Measurements from ENCODE around the gene SEPTIN10. TPM values are rescaled to one million over a fixed set of nuclear protein-coding genes. Genes with fewer than 3 reads are reported as not detected.

The SEPTIN10 gene
- total and polyA plus RNA-seq, 2 donors (not counting 1 experiment from before 2014, with no cell fraction given), result 0.28 TPM; not detected in 1

DNA sequence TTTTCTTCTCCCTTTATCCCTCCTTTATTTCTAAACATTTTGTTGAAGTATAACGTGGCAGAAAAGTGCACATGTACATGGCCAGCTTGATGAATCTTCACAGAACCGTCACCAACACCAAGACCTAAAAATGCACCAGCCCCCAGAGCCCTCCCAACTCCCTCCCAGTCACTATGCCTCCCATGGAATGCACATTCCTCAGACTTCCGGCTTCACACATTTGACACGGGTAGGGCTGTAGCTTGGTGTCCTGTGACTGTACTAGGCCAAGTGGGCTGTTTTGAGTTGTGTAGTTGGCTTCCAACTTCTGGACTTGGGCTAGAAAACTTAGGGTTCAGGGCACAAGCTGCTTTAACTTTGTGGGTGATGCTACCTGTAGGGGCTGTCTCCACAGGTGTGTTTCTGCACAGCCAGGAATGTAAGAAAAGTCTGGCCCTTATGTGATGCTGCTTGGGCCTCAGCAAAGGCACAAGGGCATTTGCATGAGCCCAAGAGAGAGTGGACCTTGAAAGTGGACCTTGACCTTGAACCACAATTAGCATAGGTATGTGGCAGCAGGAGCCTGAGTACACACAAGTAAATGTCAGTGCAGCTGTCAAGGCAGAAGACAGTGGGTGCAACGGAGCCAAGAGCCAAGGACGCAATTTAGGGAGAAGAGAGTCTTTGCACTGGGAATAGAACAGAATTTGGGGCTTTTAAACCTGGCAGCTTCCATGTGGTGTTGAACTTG lies 78.4 kb downstream of the SEPTIN10 start:
- ATAC-seq (ENCODE audit: low read depth) (no peak), DNase-seq (no peak)
- H3K4me3 ChIP-seq (ENCODE audit: control extremely low read depth in 1 of 5, extremely low read depth in 1 of 5, insufficient read depth in 1 of 5, low read depth in 2 of 5, low read length in 4 of 5), result no peak overlapping the region
- intact Hi-C loops (cut with micrococcal nuclease), result no loop called here
- peaks cover 31% of the 10 kb centered on the region for H3K27me3 Mint-ChIP-seq
- no peaks in the 10 kb centered on the region for H3K27me3 ChIP-seq (replicated peaks in 1 of 4; ENCODE audit: control extremely low read depth in 1 of 4, control insufficient read depth in 3 of 4, insufficient read depth in 4 of 4, low read length in 3 of 4)
- H3K4me1 ChIP-seq (ENCODE audit: control insufficient read depth in 2 of 2, insufficient read depth in 2 of 2, low read length in 2 of 2), result no peaks in the 10 kb centered on the region
- no peaks in the 10 kb centered on the region for H4K20me1 ChIP-seq (ENCODE audit: control insufficient read depth, insufficient read depth, low read length, poor library complexity, severe bottlenecking)
- CTCF ChIA-PET, result no interaction called here
- H3K9me3 ChIP-seq (ENCODE audit: control extremely low read depth in 1 of 3, control insufficient read depth in 2 of 3, insufficient read depth in 1 of 3, low read length in 2 of 3), result no peaks in the 10 kb centered on the region
- no peaks in the 10 kb centered on the region for H3K4me1 Mint-ChIP-seq
- H3K9ac ChIP-seq (ENCODE audit: low read length), result no peak overlapping the region
- H3K9me3 Mint-ChIP-seq (ENCODE audit: insufficient read depth), result no peaks in the 10 kb centered on the region
- H2AFZ ChIP-seq (ENCODE audit: insufficient read depth, low read depth, low read length, poor library complexity, severe bottlenecking), result no peak overlapping the region
- TF ChIP-seq, protein P1, sequence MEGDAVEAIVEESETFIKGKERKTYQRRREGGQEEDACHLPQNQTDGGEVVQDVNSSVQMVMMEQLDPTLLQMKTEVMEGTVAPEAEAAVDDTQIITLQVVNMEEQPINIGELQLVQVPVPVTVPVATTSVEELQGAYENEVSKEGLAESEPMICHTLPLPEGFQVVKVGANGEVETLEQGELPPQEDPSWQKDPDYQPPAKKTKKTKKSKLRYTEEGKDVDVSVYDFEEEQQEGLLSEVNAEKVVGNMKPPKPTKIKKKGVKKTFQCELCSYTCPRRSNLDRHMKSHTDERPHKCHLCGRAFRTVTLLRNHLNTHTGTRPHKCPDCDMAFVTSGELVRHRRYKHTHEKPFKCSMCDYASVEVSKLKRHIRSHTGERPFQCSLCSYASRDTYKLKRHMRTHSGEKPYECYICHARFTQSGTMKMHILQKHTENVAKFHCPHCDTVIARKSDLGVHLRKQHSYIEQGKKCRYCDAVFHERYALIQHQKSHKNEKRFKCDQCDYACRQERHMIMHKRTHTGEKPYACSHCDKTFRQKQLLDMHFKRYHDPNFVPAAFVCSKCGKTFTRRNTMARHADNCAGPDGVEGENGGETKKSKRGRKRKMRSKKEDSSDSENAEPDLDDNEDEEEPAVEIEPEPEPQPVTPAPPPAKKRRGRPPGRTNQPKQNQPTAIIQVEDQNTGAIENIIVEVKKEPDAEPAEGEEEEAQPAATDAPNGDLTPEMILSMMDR (IDR thresholded peaks at IDR 0.05), result no peak
- no peak for TF ChIP-seq EZH2 (IDR thresholded peaks at IDR 0.05; ENCODE audit: borderline replicate concordance, insufficient read depth, low read depth, low read length, poor library complexity, severe bottlenecking)
- 89% methylated on average over 5 of the region's 6 CpGs for WGBS (ENCODE audit: insufficient coverage)
- H3K4me2 ChIP-seq (replicated peaks; ENCODE audit: low read depth, low read length, poor library complexity, severe bottlenecking), result no peak overlapping the region
- H3K27ac ChIP-seq (ENCODE audit: low read length in 2 of 2), result no peak overlapping the region
- H3K4me3 Mint-ChIP-seq, result no peak overlapping the region
- POLR2A ChIA-PET, result no interaction called here
- no peak overlapping the region for H3K27ac Mint-ChIP-seq
- no peaks in the 10 kb centered on the region for H3K79me2 ChIP-seq (ENCODE audit: control insufficient read depth, insufficient read depth, low read length)
- H3K36me3 ChIP-seq (replicated peaks in 1 of 2; ENCODE audit: control extremely low read depth in 1 of 2, control insufficient read depth in 1 of 2, extremely low read depth in 1 of 2, insufficient read depth in 2 of 2, low read length in 1 of 2), result no peaks in the 10 kb centered on the region

DNA sequence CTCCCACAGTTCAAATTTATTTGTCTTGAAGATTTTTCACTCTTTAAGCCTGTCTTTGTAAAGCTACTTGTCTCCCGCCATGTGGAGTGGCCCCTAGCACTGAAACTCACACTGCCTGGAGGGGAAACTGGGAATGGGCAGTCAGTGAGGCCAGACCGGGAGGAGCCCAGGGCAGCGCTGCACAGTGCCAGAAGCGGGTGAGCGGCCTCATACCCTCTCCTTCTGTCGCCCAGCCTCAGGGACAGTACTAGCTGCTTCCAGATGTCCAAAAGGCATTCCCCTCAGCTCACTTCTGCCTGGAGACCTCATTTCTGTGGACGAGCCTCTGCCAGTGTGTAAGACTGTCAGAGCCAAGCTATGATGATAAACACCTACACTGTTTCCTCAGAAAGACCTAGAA lies 79.9 kb downstream of the SEPTIN10 start:
- no peaks in the 10 kb centered on the region for H4K20me1 ChIP-seq (ENCODE audit: control insufficient read depth, insufficient read depth, low read length, poor library complexity, severe bottlenecking)
- TF ChIP-seq, protein P1 (IDR thresholded peaks at IDR 0.05), result no peak
- TF ChIP-seq EZH2 (IDR thresholded peaks at IDR 0.05; ENCODE audit: borderline replicate concordance, insufficient read depth, low read depth, low read length, poor library complexity, severe bottlenecking), result no peak
- H3K79me2 ChIP-seq (ENCODE audit: control insufficient read depth, insufficient read depth, low read length), result no peaks in the 10 kb centered on the region
- H3K4me1 ChIP-seq (ENCODE audit: control insufficient read depth in 2 of 2, insufficient read depth in 2 of 2, low read length in 2 of 2), result no peaks in the 10 kb centered on the region
- no peak overlapping the region for H3K4me3 ChIP-seq (ENCODE audit: control extremely low read depth in 1 of 5, extremely low read depth in 1 of 5, insufficient read depth in 1 of 5, low read depth in 2 of 5, low read length in 4 of 5)
- no peak for DNase-seq
- Mint-ChIP-seq H3K4me1 (no peaks in the 10 kb centered on the region), H3K4me3 (no peak overlapping the region), H3K27ac (no peak overlapping the region), H3K9me3 (ENCODE audit: insufficient read depth) (no peaks in the 10 kb centered on the region), H3K27me3 (peaks cover 32% of the 10 kb centered on the region)
- no peak overlapping the region for H3K4me2 ChIP-seq (replicated peaks; ENCODE audit: low read depth, low read length, poor library complexity, severe bottlenecking)
- H3K27ac ChIP-seq (ENCODE audit: low read length in 2 of 2), result no peak overlapping the region
- 89% methylated on average over 7 of the region's 7 CpGs for WGBS (ENCODE audit: insufficient coverage)
- no peaks in the 10 kb centered on the region for H3K9me3 ChIP-seq (ENCODE audit: control extremely low read depth in 1 of 3, control insufficient read depth in 2 of 3, insufficient read depth in 1 of 3, low read length in 2 of 3)
- ATAC-seq (ENCODE audit: low read depth), result no peak
- intact Hi-C loops (cut with micrococcal nuclease), result no loop called here
- no peak overlapping the region for H2AFZ ChIP-seq (ENCODE audit: insufficient read depth, low read depth, low read length, poor library complexity, severe bottlenecking)
- CTCF ChIA-PET, result interaction anchor here (1.2 kb wide), 1 partner anchor 9 kb away, joined by 3 read pairs; no protein-coding TSS in a partner anchor
- POLR2A ChIA-PET, result no interaction called here
- H3K36me3 ChIP-seq (replicated peaks in 1 of 2; ENCODE audit: control extremely low read depth in 1 of 2, control insufficient read depth in 1 of 2, extremely low read depth in 1 of 2, insufficient read depth in 2 of 2, low read length in 1 of 2), result no peaks in the 10 kb centered on the region
- no peak overlapping the region for H3K9ac ChIP-seq (ENCODE audit: low read length)
- no peaks in the 10 kb centered on the region for H3K27me3 ChIP-seq (replicated peaks in 1 of 4; ENCODE audit: control extremely low read depth in 1 of 4, control insufficient read depth in 3 of 4, insufficient read depth in 4 of 4, low read length in 3 of 4)
